Smooth muscle cell (in vitro differentiated cells): ENCODE measurements around the gene CUTA. TPM values are rescaled to one million over a fixed set of nuclear protein-coding genes. Genes with fewer than 3 reads are reported as not detected.

Experiments
- DNase-seq: peaks from one replicate; lab custom pipeline; 2025; ENCODE audit not compliant: unreplicated experiment; lab: John Stamatoyannopoulos, UW
- H2AFZ ChIP-seq: fragments of 200-600 bp; sonication (generic); 2 replicates; pipeline ENCODE4 v1.6.0; 2016; ENCODE audit warnings: antibody characterized with exemption, low read depth, mild to moderate bottlenecking
- H3F3A ChIP-seq: fragments of 200-600 bp; sonication (generic); 2 replicates; pipeline ENCODE4 v1.6.0; 2017; ENCODE audit warnings: antibody characterized with exemption, low read depth
- H3K27ac ChIP-seq: fragments of 200-600 bp; sonication (generic); 2 replicates; pipeline ENCODE4 v1.5.1; 2016; ENCODE audit warnings: low read depth, mild to moderate bottlenecking
- H3K27me3 ChIP-seq: fragments of 200-600 bp; sonication (generic); 2 replicates; pipeline ENCODE4 v1.6.1; 2016; ENCODE audit warnings: low read depth, mild to moderate bottlenecking
- H3K36me3 ChIP-seq: fragments of 200-600 bp; sonication (generic); 2 replicates; pipeline ENCODE4 v1.5.1; 2016; ENCODE audit warnings: low read depth
- H3K4me1 ChIP-seq: fragments of 200-600 bp; sonication (generic); 2 replicates; pipeline ENCODE4 v1.5.1; 2016; ENCODE audit warnings: low read depth
- H3K4me2 ChIP-seq: fragments of 200-600 bp; sonication (generic); 2 replicates; pipeline ENCODE4 v1.6.0; 2016; ENCODE audit warnings: mild to moderate bottlenecking
- H3K4me3 ChIP-seq: fragments of 200-600 bp; sonication (generic); 2 replicates; pipeline ENCODE4 v1.5.1; 2016; ENCODE audit warnings: mild to moderate bottlenecking
- H3K79me2 ChIP-seq: fragments of 200-600 bp; sonication (generic); 2 replicates; pipeline ENCODE4 v1.6.0; 2016; ENCODE audit warnings: low read depth, mild to moderate bottlenecking
- H3K9ac ChIP-seq: fragments of 200-600 bp; sonication (generic); 2 replicates; pipeline ENCODE4 v1.6.0; 2016; ENCODE audit warnings: low read depth
- H3K9me3 ChIP-seq: fragments of 200-600 bp; sonication (generic); replicated peaks from 2 replicates; pipeline ENCODE4 v1.5.1; 2016; ENCODE audit warnings: low read depth
- H4K20me1 ChIP-seq: fragments of 200-600 bp; sonication (generic); 2 replicates; pipeline ENCODE4 v1.6.0; 2016; ENCODE audit warnings: low read depth
- WGBS: methylation state at CpG from one replicate; pipeline ENCODE4 v1.1.7; 2016; ENCODE audit warnings: low lambda C conversion rate; 5-methylcytosine and 5-hydroxymethylcytosine counted together
- polyA plus RNA-seq: library from polyadenylated mRNA; unstranded; fragments of >200 nt; fragmentation: Nextera tagmentation; extraction: Ambion mirVana; gene quantifications from 2 replicates; pipeline ENCODE4 v1.2.1, GENCODE V29; 2016
- total RNA-seq: library from RNA; depleted of rRNA; stranded (reverse); fragments of >200 nt; gene quantifications from 2 replicates; pipeline ENCODE4 v1.2.3, GENCODE V29; 2014
- TF ChIP-seq, protein P1 (sequence below): fragments of 200-600 bp; sonication (generic); IDR thresholded peaks from 2 replicates; pipeline ENCODE4 v1.5.1; 2017; ENCODE audit warnings: borderline replicate concordance, mild to moderate bottlenecking, antibody characterized with exemption; ENCODE audit not compliant: insufficient read depth, poor library complexity, severe bottlenecking

CUTA gene
- total and polyA plus RNA-seq, 2 experiments from 2014 or later: 173 to 289 TPM

DNA sequence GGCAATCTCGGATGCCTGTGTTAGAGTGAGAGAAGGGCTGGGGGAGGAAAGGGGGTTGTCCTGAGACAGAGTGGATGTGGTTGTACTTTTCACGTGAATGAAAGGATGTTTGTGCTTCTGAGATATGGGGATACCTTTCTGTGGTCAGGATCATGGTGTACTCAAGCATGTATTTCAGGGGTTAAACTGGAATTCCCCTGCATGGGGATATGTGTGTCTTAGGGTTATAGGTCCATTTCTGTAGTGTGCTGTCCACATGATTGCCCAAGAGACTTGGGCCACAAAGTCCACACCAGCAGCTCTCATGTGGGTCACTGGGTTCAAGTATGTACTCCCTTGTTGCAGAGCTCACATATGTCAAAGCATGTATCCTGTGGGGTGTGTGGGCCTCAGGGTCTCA lies 12.4 kb upstream of the CUTA start:
- H3K4me3 ChIP-seq: no peak overlapping the region
- H3K4me1 ChIP-seq: peaks cover 30% of the 10 kb centered on the region
- TF ChIP-seq, protein P1, sequence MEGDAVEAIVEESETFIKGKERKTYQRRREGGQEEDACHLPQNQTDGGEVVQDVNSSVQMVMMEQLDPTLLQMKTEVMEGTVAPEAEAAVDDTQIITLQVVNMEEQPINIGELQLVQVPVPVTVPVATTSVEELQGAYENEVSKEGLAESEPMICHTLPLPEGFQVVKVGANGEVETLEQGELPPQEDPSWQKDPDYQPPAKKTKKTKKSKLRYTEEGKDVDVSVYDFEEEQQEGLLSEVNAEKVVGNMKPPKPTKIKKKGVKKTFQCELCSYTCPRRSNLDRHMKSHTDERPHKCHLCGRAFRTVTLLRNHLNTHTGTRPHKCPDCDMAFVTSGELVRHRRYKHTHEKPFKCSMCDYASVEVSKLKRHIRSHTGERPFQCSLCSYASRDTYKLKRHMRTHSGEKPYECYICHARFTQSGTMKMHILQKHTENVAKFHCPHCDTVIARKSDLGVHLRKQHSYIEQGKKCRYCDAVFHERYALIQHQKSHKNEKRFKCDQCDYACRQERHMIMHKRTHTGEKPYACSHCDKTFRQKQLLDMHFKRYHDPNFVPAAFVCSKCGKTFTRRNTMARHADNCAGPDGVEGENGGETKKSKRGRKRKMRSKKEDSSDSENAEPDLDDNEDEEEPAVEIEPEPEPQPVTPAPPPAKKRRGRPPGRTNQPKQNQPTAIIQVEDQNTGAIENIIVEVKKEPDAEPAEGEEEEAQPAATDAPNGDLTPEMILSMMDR: no peak
- peaks cover 70% of the 10 kb centered on the region for H4K20me1 ChIP-seq
- no peaks in the 10 kb centered on the region for H3K36me3 ChIP-seq
- no peak overlapping the region for H3K27ac ChIP-seq
- 63% methylated on average over 2 of the region's 2 CpGs for WGBS
- H3K9me3 ChIP-seq: no peaks in the 10 kb centered on the region
- no peaks in the 10 kb centered on the region for H3K27me3 ChIP-seq
- DNase-seq: no peak
- H2AFZ ChIP-seq: no peak overlapping the region
- H3K79me2 ChIP-seq: peaks cover 32% of the 10 kb centered on the region
- peaks cover 3% of the 10 kb centered on the region for H3F3A ChIP-seq
- H3K4me2 ChIP-seq: no peak overlapping the region
- H3K9ac ChIP-seq: no peak overlapping the region

DNA sequence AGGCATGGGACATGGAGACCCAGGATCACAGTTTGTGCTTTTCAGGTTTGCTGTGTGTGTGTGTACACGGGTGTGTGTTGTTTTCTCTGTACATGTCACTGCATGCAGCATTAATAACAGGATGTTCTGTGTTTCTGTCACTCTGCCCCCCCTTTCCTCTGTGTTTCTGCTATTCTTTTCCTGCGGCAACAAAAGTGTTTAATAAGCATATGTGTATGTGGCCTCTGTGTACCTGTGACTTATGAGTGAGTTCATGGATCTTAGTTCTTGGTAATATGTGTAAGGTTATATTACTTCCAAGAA lies 11.8 kb upstream of the CUTA start:
- TF ChIP-seq, protein P1: no peak
- Histone ChIP-seq H3K4me2 (no peak overlapping the region), H3K9me3 (no peaks in the 10 kb centered on the region), H2AFZ (no peak overlapping the region), H3F3A (peaks cover 8% of the 10 kb centered on the region), H3K4me1 (peaks cover 36% of the 10 kb centered on the region), H3K4me3 (no peak overlapping the region), H3K79me2 (peaks cover 32% of the 10 kb centered on the region), H4K20me1 (peaks cover 69% of the 10 kb centered on the region), H3K27me3 (no peaks in the 10 kb centered on the region), H3K36me3 (no peaks in the 10 kb centered on the region), H3K27ac (no peak overlapping the region), H3K9ac (no peak overlapping the region)
- 69% methylated on average over 2 of the region's 2 CpGs for whole genome bisulfite sequencing
- no peak for DNase-seq

DNA sequence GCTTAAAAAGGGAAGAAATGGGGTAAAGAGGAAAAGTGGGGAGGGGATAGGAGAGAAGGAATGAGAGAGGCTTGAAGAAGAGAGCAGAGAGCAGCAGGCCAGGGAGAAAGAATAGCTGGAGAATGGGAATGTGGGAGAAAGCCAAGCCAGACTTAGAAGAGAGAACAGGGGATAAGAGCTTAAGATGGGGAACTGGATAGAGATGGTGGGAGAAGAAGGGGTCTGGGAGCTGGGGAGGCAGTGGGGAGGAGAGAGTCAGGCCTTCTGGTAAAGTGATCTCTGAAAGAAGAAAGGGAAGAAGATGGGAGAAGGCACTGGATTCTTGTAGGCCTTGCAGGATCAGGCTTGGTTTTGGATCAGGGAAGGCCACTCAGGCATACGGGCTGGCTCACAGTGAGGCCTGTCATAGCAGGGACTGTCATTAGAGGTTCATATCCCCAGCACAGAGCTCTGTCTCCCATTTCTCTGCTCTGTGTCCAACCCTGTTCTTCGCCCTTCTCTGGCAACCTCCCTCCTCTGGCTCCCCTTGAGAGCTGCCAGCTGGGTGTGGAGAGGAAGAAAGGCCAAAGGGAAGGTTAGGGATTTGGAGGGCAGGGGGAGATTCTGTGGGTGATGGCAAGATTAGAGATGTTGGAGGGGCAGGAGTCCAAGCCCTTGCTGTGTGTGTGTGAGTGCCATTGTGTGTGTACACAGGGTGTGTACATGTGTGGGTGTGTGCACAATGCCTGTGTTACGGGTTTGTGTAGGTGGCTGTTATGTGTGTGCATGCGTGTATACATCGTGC lies 11.3 kb upstream of the CUTA start:
- TF ChIP-seq, protein P1: no peak
- WGBS: 94% methylated on average over 5 of the region's 5 CpGs
- Histone ChIP-seq H2AFZ (no peak overlapping the region), H3K4me2 (peak overlapping the region; percentile 86), H3K36me3 (no peaks in the 10 kb centered on the region), H3K9me3 (no peaks in the 10 kb centered on the region), H3K27me3 (no peaks in the 10 kb centered on the region), H4K20me1 (peaks cover 64% of the 10 kb centered on the region), H3K27ac (peak overlapping the region; percentile 22), H3K4me3 (peak overlapping the region; percentile 57), H3K9ac (no peak overlapping the region), H3F3A (peaks cover 14% of the 10 kb centered on the region), H3K4me1 (peaks cover 42% of the 10 kb centered on the region), H3K79me2 (peaks cover 28% of the 10 kb centered on the region)
- DNase-seq: no peak
